Subcutaneous adipose tissue (tissue), 4 donors: ENCODE data around the gene ADGRA3. TPM values are rescaled to one million over a fixed set of nuclear protein-coding genes. Genes with fewer than 3 reads are reported as not detected.

ENCODE experiments used
- total RNA-seq, 4 donors: library from RNA; depleted of rRNA; stranded (reverse); fragments of >200 nt; gene quantifications; one replicate each; pipeline ENCODE4 v1.1.0, GENCODE V29; 2016
- TF ChIP-seq, protein P1 (sequence below): fragments of 450-650 bp; IDR thresholded peaks from one replicate; pipeline ENCODE4 v1.5.1; 2016; ENCODE audit warnings: low read depth, mild to moderate bottlenecking, control low read depth, antibody characterized with exemption, moderate library complexity

ADGRA3 gene
- total RNA-seq, 4 donors from 2014 or later: 19.2 to 36.3 (median 29.1) TPM

DNA sequence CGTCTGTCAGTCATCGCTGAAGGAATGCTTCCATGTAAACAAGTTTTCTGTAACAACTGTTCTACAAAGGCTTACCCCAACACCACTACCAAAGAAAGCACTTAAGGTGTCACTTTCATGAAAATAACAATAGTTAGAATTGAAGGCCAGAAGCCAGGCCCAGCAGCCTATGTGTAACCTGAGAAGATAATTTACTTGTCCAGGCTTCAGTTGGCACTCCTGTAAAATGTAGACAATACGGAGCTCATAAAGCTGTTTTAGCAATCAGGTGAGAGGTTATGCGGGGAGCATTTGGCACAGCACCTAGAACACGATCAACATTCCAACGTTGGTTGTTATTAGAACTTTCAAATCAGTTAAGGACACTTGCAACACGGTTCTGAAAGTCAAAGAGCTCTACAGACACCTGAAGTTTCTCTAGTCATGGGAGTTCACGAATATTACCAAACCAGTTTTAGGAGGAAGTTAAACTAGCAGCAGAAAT is 15.7 kb downstream of the ADGRA3 start:
- TF ChIP-seq, protein P1, sequence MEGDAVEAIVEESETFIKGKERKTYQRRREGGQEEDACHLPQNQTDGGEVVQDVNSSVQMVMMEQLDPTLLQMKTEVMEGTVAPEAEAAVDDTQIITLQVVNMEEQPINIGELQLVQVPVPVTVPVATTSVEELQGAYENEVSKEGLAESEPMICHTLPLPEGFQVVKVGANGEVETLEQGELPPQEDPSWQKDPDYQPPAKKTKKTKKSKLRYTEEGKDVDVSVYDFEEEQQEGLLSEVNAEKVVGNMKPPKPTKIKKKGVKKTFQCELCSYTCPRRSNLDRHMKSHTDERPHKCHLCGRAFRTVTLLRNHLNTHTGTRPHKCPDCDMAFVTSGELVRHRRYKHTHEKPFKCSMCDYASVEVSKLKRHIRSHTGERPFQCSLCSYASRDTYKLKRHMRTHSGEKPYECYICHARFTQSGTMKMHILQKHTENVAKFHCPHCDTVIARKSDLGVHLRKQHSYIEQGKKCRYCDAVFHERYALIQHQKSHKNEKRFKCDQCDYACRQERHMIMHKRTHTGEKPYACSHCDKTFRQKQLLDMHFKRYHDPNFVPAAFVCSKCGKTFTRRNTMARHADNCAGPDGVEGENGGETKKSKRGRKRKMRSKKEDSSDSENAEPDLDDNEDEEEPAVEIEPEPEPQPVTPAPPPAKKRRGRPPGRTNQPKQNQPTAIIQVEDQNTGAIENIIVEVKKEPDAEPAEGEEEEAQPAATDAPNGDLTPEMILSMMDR: no peak

DNA sequence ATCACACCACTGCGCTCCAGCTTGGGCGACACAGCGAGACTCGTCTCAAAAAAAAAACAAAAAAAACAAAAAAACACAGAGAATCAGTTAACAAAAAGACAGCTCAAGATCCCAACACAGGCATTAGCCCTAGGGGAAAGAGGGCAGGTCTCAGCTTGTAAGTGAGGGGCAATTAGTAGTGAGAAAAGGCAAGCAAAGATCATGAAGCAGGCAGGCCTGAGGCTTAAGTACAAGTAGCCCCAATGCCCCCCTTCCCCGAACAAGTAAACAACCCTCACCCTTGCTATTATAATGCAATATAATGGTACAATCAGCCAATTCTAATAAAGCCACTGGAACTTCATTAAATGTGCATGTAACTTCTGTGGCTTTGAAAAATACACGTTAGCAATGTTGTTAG is 17.0 kb downstream of the ADGRA3 start:
- TF ChIP-seq, protein P1: no peak

DNA sequence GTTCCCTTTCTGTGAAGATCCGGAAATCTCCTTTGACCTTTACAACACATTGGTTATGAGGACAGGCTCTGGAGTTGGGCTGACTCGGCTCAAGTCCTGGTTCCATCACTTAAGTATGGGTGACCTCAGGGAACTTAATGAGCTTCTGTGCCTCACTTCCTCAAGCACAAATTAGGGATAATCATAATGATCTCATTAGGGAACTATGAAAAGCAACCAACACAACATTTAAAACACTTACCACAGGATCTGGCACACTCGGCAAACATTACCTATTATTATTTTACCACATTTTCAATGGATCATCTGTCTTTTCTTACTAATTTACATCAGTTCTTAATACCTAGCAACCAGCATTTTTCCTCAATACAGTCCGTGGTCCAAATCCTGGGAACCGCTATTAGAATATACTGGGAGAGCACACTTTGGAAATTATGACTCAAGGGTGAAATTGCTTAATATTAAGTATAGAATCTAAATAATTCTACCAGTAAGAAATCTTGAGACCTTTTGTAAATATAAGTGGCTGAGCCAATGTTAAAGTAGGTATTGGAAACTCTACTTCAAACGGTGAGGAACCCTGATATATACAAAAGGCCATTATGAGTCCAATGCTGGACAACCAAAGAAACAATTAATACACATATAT is 19.6 kb downstream of the ADGRA3 start:
- TF ChIP-seq, protein P1: no peak

DNA sequence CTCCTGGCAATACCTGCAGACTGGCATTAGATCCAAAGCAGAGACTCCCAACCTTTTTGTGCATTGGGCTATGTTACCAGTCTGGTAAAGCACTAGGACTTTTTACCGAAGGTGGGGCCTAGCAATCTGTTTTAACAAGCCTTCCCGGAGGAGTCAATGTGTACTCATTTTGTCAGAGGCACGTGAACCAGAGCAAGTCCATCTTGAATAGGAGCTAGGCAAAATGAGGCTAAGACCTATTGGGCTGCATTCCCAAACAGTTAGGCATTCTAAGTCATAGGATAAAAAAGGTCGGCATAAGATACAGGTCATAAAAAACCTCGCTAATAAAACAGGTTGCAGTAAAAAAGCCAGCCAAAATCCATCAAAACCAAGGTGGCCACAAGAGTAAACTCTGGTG is 22.3 kb downstream of the ADGRA3 start:
- TF ChIP-seq, protein P1: no peak

DNA sequence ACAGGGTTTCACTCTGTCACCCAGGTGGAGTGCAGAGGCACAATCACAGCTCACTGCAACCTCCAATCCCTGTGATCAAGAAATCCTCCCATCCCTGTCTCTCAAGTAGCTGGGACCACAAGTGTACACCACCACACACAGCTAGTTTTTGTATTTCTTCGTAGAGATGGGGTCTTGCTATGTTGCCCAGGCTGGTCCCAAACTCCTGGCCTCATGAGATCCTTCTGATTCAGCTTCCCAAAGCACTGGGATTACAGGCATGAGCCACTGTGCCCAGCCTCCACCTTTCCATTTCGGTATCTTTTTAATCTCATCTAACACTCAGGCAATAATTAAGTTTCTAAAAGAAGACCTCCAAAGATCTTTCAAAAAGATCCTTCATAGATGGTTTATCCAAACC is 22.9 kb downstream of the ADGRA3 start:
- TF ChIP-seq, protein P1: no peak

DNA sequence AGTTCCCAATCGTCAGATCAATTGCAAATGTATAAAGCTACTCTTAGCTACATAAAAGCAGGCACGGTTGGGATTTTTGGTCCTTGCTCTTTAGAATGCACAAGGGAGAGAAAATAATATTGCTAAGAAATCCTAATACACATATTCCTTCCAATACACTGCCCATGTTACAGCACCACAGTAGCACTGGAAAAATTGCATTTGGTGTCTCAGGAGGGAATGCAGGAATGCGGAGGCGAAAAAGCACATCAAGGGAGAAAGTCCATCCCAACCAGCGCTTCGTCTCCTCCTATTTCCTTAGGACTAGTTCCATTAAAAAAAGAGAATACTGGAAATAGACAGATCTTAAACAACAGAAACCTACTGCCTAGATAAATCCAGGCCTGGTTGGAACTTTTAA is 23.9 kb downstream of the ADGRA3 start:
- TF ChIP-seq, protein P1: no peak

DNA sequence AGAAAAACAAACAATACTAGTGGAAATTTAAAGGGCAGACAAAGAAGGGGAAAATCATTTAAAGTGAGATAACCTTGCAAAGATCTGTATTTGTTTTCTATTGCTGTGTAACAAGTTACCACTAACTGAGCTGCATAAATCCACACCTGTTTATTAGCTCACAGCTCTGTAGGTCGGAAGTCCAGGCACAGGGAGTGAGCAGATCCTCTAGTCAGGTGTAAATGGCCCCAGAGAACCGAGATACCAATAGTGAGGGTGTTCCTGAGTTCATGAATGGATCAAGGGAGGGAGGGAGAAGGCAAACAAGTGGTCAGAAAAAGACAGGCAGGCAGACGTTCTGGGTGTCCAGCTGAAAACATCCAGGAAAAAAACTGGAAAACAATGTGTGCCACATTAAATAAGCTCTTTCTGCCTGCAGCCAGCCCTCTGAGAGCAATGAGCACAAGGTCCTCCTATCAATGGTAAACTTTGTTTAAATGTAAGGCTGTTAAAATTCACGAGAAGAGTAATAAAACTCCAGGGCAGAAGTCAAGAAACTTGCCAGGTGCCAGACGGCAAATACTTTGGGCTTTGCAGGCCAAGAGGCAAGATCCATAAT is 25.0 kb downstream of the ADGRA3 start:
- TF ChIP-seq, protein P1: no peak
